MG63 (cell line): Measurements from ENCODE around the gene GSDME. TPM values are rescaled to one million over a fixed set of nuclear protein-coding genes. Genes with fewer than 3 reads are reported as not detected.

ENCODE experiments used
- DNase-seq: peaks from one replicate; pipeline ENCODE4 v3.0.0-alpha.2; 2020
- H3K27me3 ChIP-seq: fragments of 250-450 bp; sonication (Bioruptor Pico); 2 replicates; pipeline ENCODE4 v1.5.1; 2020; ENCODE audit warnings: mild to moderate bottlenecking, moderate library complexity
- H3K36me3 ChIP-seq: fragments of 250-450 bp; sonication (Bioruptor Pico); 2 replicates; pipeline ENCODE4 v1.5.1; 2020; ENCODE audit warnings: mild to moderate bottlenecking, moderate library complexity
- H3K4me3 ChIP-seq: fragments of 250-450 bp; sonication (Bioruptor Pico); 2 replicates; pipeline ENCODE4 v1.5.1; 2020; ENCODE audit warnings: mild to moderate bottlenecking, moderate library complexity
- H3K9me3 ChIP-seq: fragments of 250-450 bp; sonication (Bioruptor Pico); 2 replicates; pipeline ENCODE4 v1.5.1; 2020; ENCODE audit warnings: mild to moderate bottlenecking, moderate library complexity
- total RNA-seq: library from RNA; depleted of rRNA; stranded (reverse); fragments of >200 nt; shearing (Covaris generic); gene quantifications from 2 replicates; pipeline ENCODE4 v1.2.3, GENCODE V29; 2014; ENCODE audit warnings: low replicate concordance

GSDME gene
- total RNA-seq, 1 experiment from 2014 or later = 4.1 TPM

- Histone ChIP-seq H3K4me3 (no peak overlapping the region), H3K27me3 (no peaks in the 10 kb centered on the region), H3K9me3 (no peaks in the 10 kb centered on the region), H3K36me3 (no peaks in the 10 kb centered on the region; the same call in 1 of the 2 replicates)
- DNase-seq = no peak
These were observed 38.8 kb downstream of the GSDME start for GRCh38 chr7:24718431-24718831.

GRCh38 chr7:24717694-24718320 is 39.5 kb downstream of the GSDME start:
- H3K36me3 ChIP-seq = no peaks in the 10 kb centered on the region; the same call in 1 of the 2 replicates
- no peak overlapping the region for H3K4me3 ChIP-seq
- DNase-seq = no peak
- no peaks in the 10 kb centered on the region for H3K9me3 ChIP-seq
- H3K27me3 ChIP-seq = no peaks in the 10 kb centered on the region

GRCh38 chr7:24717247-24717622 is 40.0 kb downstream of the GSDME start:
- DNase-seq = no peak
- Histone ChIP-seq H3K9me3 (no peaks in the 10 kb centered on the region), H3K27me3 (no peaks in the 10 kb centered on the region), H3K36me3 (no peaks in the 10 kb centered on the region; the same call in 1 of the 2 replicates), H3K4me3 (no peak overlapping the region)

- no peak for DNase-seq
- no peaks in the 10 kb centered on the region for H3K9me3 ChIP-seq
- H3K4me3 ChIP-seq = no peak overlapping the region
- no peaks in the 10 kb centered on the region; the same call in 1 of the 2 replicates for H3K36me3 ChIP-seq
- no peaks in the 10 kb centered on the region for H3K27me3 ChIP-seq
These were observed 40.6 kb downstream of the GSDME start for GRCh38 chr7:24716480-24717246.

- Histone ChIP-seq H3K4me3 (no peak overlapping the region), H3K9me3 (no peaks in the 10 kb centered on the region), H3K27me3 (no peaks in the 10 kb centered on the region), H3K36me3 (no peaks in the 10 kb centered on the region; the same call in 1 of the 2 replicates)
- DNase-seq = no peak
These were observed 41.4 kb downstream of the GSDME start for GRCh38 chr7:24715661-24716479.

- Histone ChIP-seq H3K4me3 (no peak overlapping the region), H3K36me3 (no peaks in the 10 kb centered on the region; the same call in 1 of the 2 replicates), H3K9me3 (no peaks in the 10 kb centered on the region), H3K27me3 (no peaks in the 10 kb centered on the region)
- no peak for DNase-seq
These were observed 42.1 kb downstream of the GSDME start for GRCh38 chr7:24715171-24715570.

GRCh38 chr7:24714676-24715010 is 42.6 kb downstream of the GSDME start:
- DNase-seq = no peak
- no peaks in the 10 kb centered on the region for H3K9me3 ChIP-seq
- no peaks in the 10 kb centered on the region for H3K27me3 ChIP-seq
- H3K4me3 ChIP-seq = no peak overlapping the region
- H3K36me3 ChIP-seq = no peaks in the 10 kb centered on the region; the same call in 1 of the 2 replicates

- Histone ChIP-seq H3K36me3 (no peaks in the 10 kb centered on the region; the same call in 1 of the 2 replicates), H3K4me3 (no peak overlapping the region)
- DNase-seq = no peak
These were observed 43.2 kb downstream of the GSDME start for GRCh38 chr7:24713850-24714675.

GRCh38 chr7:24713039-24713793 is 44.0 kb downstream of the GSDME start:
- no peak for DNase-seq
- Histone ChIP-seq H3K27me3 (no peaks in the 10 kb centered on the region), H3K9me3 (no peaks in the 10 kb centered on the region), H3K4me3 (no peak overlapping the region), H3K36me3 (no peaks in the 10 kb centered on the region; the same call in 1 of the 2 replicates)

More at GRCh38 chr7:24713850-24714675, 43.2 kb downstream of the GSDME start:
- H3K27me3 ChIP-seq = no peaks in the 10 kb centered on the region
- H3K9me3 ChIP-seq = no peaks in the 10 kb centered on the region

GRCh38 chr7:24709585-24710360 is 47.5 kb downstream of the GSDME start:
- H3K27me3 ChIP-seq = no peaks in the 10 kb centered on the region
- no peaks in the 10 kb centered on the region for H3K36me3 ChIP-seq
- no peak for DNase-seq
- no peak overlapping the region for H3K4me3 ChIP-seq
- no peaks in the 10 kb centered on the region for H3K9me3 ChIP-seq

- no peak for DNase-seq
- no peaks in the 10 kb centered on the region; the same call in 1 of the 2 replicates for H3K36me3 ChIP-seq
- H3K27me3 ChIP-seq = no peaks in the 10 kb centered on the region
- H3K9me3 ChIP-seq = no peaks in the 10 kb centered on the region
- no peak overlapping the region for H3K4me3 ChIP-seq
These were observed 48.2 kb downstream of the GSDME start for GRCh38 chr7:24709051-24709450.

- H3K36me3 ChIP-seq = no peaks in the 10 kb centered on the region; the same call in 1 of the 2 replicates
- H3K9me3 ChIP-seq = no peaks in the 10 kb centered on the region
- H3K27me3 ChIP-seq = no peaks in the 10 kb centered on the region
- H3K4me3 ChIP-seq = no peak overlapping the region
- no peak for DNase-seq
These were observed 49.2 kb downstream of the GSDME start for GRCh38 chr7:24707988-24708615.

GRCh38 chr7:24706211-24707170 is 50.8 kb downstream of the GSDME start:
- no peak for DNase-seq
- Histone ChIP-seq H3K9me3 (no peaks in the 10 kb centered on the region), H3K36me3 (peaks cover 4% of the 10 kb centered on the region; the same call in 1 of the 2 replicates), H3K4me3 (no peak overlapping the region), H3K27me3 (no peaks in the 10 kb centered on the region)
